Measurements from ENCODE around the gene TACR2.

The TACR2 gene

DNA sequence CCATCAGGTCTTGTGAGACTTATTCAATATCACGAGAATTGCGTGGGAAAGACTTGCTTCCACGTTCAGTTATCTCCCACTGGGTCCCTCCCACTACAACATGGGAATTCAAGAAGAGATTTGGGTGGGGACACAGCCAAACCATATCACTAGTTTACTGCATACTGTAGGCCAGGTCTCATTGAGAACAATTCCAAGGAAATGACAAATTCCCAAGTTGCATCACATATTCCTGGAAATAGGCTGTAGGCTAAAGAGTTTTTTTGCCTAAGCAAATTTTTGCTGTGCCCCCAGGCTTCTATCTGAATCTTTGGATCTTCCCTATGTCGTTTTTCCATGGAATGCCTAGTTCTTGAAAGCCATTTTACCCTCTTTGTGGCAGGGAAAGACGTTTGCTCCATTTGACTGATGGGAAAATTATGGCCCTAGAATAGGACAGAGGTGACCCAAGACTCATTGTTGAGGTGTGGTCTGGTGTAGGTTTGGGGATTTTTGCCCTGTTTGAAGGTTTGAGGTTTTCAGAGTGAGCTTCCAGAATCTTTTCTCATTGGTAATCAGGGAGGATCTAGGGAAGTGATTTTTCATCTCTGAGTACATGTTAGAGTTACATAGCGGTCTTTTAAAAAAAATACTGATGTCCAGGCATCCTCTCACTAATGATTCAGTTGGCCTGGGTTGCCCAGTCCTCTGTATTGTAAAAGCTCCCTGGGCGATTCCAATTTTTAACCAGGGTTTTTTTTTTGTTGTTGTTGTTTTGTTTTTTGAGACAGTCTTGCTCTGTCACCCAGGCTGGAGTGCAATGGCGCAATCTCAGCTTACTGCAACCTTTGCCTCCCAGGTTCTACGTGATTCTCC, 44.4 kb downstream of the TACR2 start:
- DNase-seq = peak; percentile 61

DNA sequence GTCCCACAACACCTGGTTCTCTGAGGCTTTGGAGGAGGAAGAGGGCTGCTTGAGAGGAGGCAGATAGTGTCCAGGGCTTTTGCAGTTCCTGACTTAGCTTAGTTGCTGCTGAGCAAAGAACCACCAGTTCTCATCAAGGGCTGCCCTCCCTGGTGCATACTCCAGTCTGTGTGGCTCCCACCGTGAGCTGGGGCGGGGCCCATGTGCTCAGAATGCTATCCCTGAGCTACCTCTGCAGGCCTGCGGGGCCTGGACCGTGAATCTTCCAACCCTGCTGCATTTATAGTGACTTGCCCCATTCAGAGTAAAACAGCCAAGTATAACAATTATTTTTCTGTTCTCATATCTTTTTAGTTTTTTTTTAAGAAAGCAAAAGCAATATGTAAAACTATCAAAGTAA, 49.2 kb downstream of the TACR2 start:
- no peak for DNase-seq

GRCh38 chr10:69366738-69367137, 50.0 kb downstream of the TACR2 start:
- DNase-seq = no peak

DNA sequence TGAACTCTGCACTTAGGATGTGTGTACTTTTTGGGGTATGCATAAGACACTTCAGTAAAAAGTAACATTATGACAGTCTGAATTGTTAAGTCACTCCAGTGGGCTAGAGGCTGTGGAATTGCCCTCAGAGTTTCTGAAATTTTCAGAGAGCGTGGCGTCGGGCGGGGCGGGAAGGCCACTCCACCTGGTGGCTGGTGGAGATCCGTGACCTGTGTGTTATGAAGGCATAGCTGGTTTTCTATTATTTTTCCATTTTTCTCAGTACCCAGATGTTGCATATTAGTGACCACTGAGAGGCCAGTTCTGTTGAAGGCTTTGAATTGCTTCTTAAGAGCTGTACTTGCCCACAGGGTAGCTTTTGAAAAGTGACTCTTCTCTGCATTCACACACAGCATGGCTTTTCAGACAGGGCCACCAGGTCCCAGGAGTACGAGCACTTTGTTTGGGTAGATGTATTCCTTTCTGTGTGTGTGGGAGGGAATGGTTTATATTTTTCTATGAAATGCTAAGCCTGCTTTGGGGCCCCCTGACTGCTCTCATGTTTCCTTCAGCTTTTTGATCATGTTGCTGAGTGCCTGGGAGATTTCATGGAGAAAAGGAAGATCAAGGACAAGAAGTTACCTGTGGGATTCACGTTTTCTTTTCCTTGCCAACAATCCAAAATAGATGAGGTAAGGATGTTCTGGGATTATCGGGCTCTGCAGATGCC, 52.3 kb downstream of the TACR2 start:
- DNase-seq = no peak

DNA sequence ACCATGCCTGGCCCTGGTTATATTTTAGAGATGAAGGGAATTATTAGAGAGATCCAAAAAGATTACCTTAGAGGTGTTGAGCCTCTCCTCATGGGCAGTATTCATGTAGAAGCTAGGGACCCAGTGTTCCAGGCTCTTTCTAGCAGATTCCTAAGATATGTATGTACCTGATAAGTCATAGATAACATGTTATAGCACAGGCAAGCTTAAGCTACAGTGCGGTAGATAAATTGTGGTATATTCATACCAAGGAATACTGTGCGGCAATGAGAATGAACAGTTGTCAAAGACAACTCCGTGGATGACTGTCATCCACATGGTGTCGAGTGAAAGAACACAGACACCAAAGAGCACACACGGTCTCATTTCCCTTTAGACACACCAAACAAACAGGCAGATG, 53.1 kb downstream of the TACR2 start:
- no peak for DNase-seq

GRCh38 chr10:69362471-69362954, 54.2 kb downstream of the TACR2 start:
- peak; percentile 61 for DNase-seq

DNA sequence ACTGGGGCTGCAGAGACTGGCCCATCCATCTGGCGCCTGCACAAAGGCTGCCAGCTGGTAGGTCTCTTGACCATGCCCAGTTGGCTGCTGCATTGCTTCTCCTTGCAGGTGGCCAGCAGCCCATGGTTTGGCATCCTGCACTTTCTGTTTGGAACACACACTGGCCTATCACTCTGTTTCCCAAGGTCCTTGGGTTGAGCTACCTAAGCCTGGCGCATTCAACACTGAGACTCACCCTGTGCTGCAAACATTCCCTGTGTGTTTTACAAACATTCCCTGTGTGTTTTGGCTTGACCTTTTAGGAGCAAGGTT, 55.5 kb downstream of the TACR2 start:
- DNase-seq = no peak

DNA sequence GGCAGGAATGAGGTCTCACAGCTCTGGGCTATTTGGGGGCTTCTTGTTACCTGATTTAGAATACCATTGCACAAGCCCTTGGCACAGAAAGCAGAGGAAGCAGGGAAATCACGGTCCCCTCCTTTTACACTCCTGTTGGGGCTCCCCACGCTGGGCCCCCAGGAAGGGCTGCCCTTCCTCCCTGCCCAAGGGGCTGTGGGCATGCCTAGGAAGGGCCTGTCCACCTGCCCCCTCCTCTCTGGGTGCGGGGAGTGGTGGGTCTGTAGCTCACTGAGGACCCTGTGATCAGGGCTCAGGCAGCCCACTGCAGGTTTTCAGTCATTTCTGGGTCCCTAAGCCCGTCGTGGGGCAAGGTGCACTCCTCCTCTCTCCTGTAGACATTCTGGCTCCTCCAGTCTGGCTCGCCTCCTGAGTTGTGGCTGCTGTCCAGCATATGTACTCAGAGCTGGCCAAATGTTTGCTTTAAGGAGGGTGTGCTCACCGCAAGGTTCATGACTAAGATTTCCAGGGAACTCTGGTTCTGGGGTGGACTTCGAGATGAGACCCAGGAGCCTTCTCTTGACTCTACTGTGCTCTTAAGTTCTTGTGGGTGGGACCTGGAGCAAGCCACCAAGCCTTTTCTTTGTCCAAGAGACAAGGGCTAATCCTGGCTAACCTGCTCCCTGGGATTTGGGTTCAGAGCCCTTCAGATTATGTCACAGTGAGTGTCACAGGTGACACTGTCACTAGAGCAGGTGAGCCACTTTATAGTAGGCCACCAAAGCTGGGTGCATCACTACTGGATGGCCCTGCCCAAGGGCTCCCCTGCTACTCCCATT, 56.0 kb downstream of the TACR2 start:
- peak; percentile 76 for DNase-seq

DNA sequence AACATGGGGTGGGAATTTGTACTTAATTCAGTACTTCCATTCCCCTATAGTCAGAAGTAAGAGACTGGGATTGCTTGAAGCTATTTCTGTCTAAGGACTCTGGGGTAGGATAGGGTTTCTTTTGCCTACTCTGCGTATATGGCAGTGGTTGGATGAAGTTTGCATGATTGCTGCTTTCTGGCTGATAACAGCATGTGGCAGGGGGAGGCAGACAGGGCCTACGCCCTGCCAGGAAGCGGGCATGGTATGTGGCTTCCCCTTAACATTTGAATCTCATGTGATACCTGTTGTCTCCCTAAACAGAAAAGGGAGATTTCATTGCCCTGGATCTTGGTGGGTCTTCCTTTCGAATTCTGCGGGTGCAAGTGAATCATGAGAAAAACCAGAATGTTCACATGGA, 57.1 kb downstream of the TACR2 start:
- no peak for DNase-seq

DNA sequence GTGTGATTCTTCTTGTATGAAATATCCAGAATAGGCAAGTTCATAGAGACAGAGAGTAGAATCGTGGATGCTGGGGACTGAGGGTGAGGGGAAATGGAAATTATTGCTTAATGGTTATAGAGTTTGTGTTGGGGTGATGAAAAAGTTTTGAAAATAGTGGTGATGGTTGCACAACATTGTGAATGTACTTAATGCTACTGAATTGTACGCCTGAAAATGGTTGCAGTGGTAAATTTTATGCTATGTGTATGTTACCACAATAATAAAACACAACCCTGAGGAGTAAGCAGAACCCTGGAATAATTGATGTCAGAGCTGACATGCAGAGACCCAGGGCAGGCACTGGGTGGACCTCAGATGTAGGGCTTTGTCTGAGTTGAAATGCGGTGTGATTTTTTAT, 57.6 kb downstream of the TACR2 start:
- no peak for DNase-seq

- no peak for DNase-seq
These were observed 58.4 kb downstream of the TACR2 start for GRCh38 chr10:69358148-69358795.

- no peak for DNase-seq
These were observed 60.5 kb downstream of the TACR2 start for GRCh38 chr10:69356187-69356586.

GRCh38 chr10:69353977-69354635, 62.6 kb downstream of the TACR2 start:
- no peak for DNase-seq
